SK-N-MC (cell line): ENCODE measurements around the gene WDR91.

Source experiments
- EZH2 ChIP-seq: fragments of 200-600 bp; sonication (generic); IDR thresholded peaks from one replicate; pipeline ENCODE4 v1.6.1; 2017; ENCODE audit warnings: antibody characterized with exemption
- FOXP2 ChIP-seq: optimal IDR thresholded peaks from 2 replicates; pipeline ENCODE3; 2011; ENCODE audit warnings: mild to moderate bottlenecking, moderate library complexity; ENCODE audit not compliant: insufficient read depth; ENCODE audit errors: extremely low read length, control extremely low read depth
- POLR2AphosphoS5 ChIP-seq: IDR thresholded peaks from 2 replicates; pipeline ENCODE4 v1.6.1; 2012; ENCODE audit warnings: mild to moderate bottlenecking, low read depth, low read length, borderline replicate concordance

DNA sequence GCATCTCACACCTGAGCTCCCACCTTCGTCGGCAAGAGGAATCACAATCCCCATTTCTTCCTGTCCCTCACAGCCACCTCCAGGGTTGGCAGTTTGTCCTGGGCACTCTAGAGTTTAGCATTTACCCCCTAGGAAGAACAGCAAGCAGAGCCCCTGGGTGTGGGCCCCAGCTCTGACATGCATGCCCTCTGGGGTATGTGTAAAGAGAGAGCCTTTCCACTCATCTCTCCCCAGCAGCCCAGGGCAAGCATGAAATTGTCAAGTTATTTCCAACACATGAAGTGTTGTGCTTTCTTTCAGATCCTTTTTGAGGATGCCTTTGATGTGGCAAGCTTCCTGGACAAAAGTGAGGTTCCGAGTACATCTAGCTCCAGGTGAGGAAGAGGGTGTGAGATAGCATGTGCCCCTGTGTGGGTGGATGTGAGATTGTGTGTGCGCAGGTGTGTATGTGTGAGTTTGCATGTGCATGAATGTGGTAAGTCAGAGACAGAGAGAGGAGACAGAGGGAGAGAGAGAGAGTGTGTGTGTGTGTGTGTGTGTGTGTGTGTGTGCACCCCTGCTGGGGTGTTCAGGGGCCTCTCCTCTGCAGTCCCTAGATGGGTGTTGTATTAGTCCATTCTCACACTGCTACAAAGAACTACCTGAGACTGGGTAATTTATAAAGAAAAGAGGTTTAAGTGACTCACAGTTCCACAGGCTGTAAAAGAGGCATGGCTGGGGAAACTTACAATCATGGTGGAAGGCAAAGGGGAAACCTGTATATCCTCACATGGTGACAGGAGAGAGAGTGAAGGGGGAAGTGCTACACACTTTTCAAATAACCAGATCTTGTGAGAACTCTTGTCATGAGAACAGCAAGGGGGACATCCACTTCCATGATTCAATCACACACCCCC, 40.4 kb upstream of the WDR91 start:
- TF ChIP-seq EZH2: no peak
- no peak for TF ChIP-seq POLR2AphosphoS5
- no peak for TF ChIP-seq FOXP2
